H9 (cell line): Measurements from ENCODE around the gene KRTCAP2. TPM values are rescaled to one million over a fixed set of nuclear protein-coding genes. Genes with fewer than 3 reads are reported as not detected.

Experiments used
- DNase-seq: peaks from one replicate; pipeline ENCODE4 v3.0.0-alpha.2; 2017
- H2AFZ ChIP-seq: one replicate; pipeline ENCODE4 v1.6.1; 2013; ENCODE audit warnings: mild to moderate bottlenecking, low read length, control low read depth, moderate library complexity
- H2AK5ac ChIP-seq: 2 replicates; pipeline ENCODE4 v1.6.1; 2013; ENCODE audit warnings: low read length, control low read depth, mixed read lengths; ENCODE audit not compliant: insufficient read length
- H2BK120ac ChIP-seq: one replicate; pipeline ENCODE4 v1.6.1; 2013; ENCODE audit warnings: low read depth, mild to moderate bottlenecking, low read length, control low read depth, inconsistent platforms; ENCODE audit not compliant: poor library complexity, severe bottlenecking
- H2BK12ac ChIP-seq: 2 replicates; pipeline ENCODE4 v1.6.1; 2013; ENCODE audit warnings: low read length, control low read depth, mixed read lengths, low read depth; ENCODE audit not compliant: insufficient read length
- H2BK15ac ChIP-seq: 2 replicates; pipeline ENCODE4 v1.6.1; 2013; ENCODE audit warnings: low read depth, low read length, control low read depth
- H2BK20ac ChIP-seq: one replicate; pipeline ENCODE4 v1.6.1; 2013; ENCODE audit warnings: low read depth, mild to moderate bottlenecking, low read length, control low read depth, inconsistent platforms; ENCODE audit not compliant: poor library complexity, severe bottlenecking
- H2BK5ac ChIP-seq: 2 replicates; pipeline ENCODE4 v1.6.1; 2013; ENCODE audit warnings: low read length, control low read depth, mixed read lengths; ENCODE audit not compliant: insufficient read length
- H3K14ac ChIP-seq: 2 replicates; pipeline ENCODE4 v1.6.1; 2013; ENCODE audit warnings: low read length, control low read depth; ENCODE audit not compliant: insufficient read depth
- H3K18ac ChIP-seq: 2 replicates; pipeline ENCODE4 v1.6.1; 2013; ENCODE audit warnings: low read depth, mild to moderate bottlenecking, mixed read lengths, low read length, control low read depth; ENCODE audit not compliant: insufficient read length
- H3K23ac ChIP-seq: 2 replicates; pipeline ENCODE4 v1.6.1; 2013; ENCODE audit warnings: low read length, control low read depth, mixed read lengths, low read depth; ENCODE audit not compliant: insufficient read length
- H3K23me2 ChIP-seq: 2 replicates; pipeline ENCODE4 v1.6.1; 2013; ENCODE audit warnings: low read depth, mild to moderate bottlenecking, mixed read lengths, low read length, control low read depth; ENCODE audit not compliant: insufficient read length, poor library complexity, severe bottlenecking
- H3K27ac ChIP-seq: 2 replicates; pipeline ENCODE4 v1.5.1; 2013; ENCODE audit warnings: low read length, control low read depth, mixed read lengths, low read depth; ENCODE audit not compliant: insufficient read length
- H3K27me3 ChIP-seq: 2 replicates; pipeline ENCODE4 v1.6.1; 2013; ENCODE audit warnings: low read length, control low read depth, inconsistent platforms; ENCODE audit not compliant: insufficient read depth
- H3K4ac ChIP-seq: 2 replicates; pipeline ENCODE4 v1.6.1; 2013; ENCODE audit warnings: low read depth, mild to moderate bottlenecking, control low read depth, inconsistent platforms, low read length, moderate library complexity
- H3K4me1 ChIP-seq: 2 replicates; pipeline ENCODE4 v1.6.1; 2013; ENCODE audit warnings: low read length, control low read depth, inconsistent platforms; ENCODE audit not compliant: insufficient read depth
- H3K4me2 ChIP-seq: 2 replicates; pipeline ENCODE4 v1.6.1; 2013; ENCODE audit warnings: low read length, control low read depth, mixed read lengths; ENCODE audit not compliant: insufficient read length, insufficient read depth
- H3K56ac ChIP-seq: 2 replicates; pipeline ENCODE4 v1.6.1; 2013; ENCODE audit warnings: low read depth, mild to moderate bottlenecking, mixed read lengths, low read length, control low read depth; ENCODE audit not compliant: insufficient read length
- H3K79me1 ChIP-seq: 2 replicates; pipeline ENCODE4 v1.6.1; 2013; ENCODE audit warnings: low read depth, mild to moderate bottlenecking, moderate library complexity, low read length, control low read depth, inconsistent platforms; ENCODE audit not compliant: insufficient read depth, poor library complexity, severe bottlenecking
- H3K79me2 ChIP-seq: 2 replicates; pipeline ENCODE4 v1.6.1; 2013; ENCODE audit warnings: low read length, control low read depth, inconsistent platforms; ENCODE audit not compliant: insufficient read depth
- H3K9ac ChIP-seq: 2 replicates; pipeline ENCODE4 v1.6.1; 2013; ENCODE audit warnings: low read length, control low read depth, mixed read lengths; ENCODE audit not compliant: insufficient read length; ENCODE audit errors: extremely low read depth
- H3K9me3 ChIP-seq: one replicate; pipeline ENCODE4 v1.6.1; 2013; ENCODE audit warnings: low read depth, low read length, inconsistent platforms; ENCODE audit not compliant: control insufficient read depth
- H3T11ph ChIP-seq: one replicate; pipeline ENCODE4 v1.6.1; 2013; ENCODE audit warnings: mild to moderate bottlenecking, low read length, control low read depth, inconsistent platforms
- H4K20me1 ChIP-seq: one replicate; pipeline ENCODE4 v1.6.1; 2013; ENCODE audit not compliant: control insufficient read depth, insufficient read length, insufficient read depth
- H4K5ac ChIP-seq: 2 replicates; pipeline ENCODE4 v1.6.1; 2013; ENCODE audit warnings: low read depth, mild to moderate bottlenecking, mixed read lengths, low read length, control low read depth; ENCODE audit not compliant: insufficient read length
- H4K8ac ChIP-seq: replicated peaks from 2 replicates; pipeline ENCODE4 v1.6.1; 2013; ENCODE audit warnings: low read length, control low read depth, mixed read lengths, low read depth; ENCODE audit not compliant: insufficient read length
- H4K91ac ChIP-seq: 2 replicates; pipeline ENCODE4 v1.6.1; 2013; ENCODE audit warnings: low read depth, mild to moderate bottlenecking, moderate library complexity, mixed read lengths, low read length, control low read depth; ENCODE audit not compliant: insufficient read length
- H3K27ac Mint-ChIP-seq, 3 experiments: 2 replicates in 2 of 3; 3 replicates in 1 of 3; pipeline ENCODE4 v1.8.0; 2020 to 2021; ENCODE audit warnings: mixed read lengths in 3 of 3, mild to moderate bottlenecking in 1 of 3, moderate library complexity in 1 of 3
- H3K27me3 Mint-ChIP-seq: 2 replicates; pipeline ENCODE4 v1.8.0; 2021; ENCODE audit warnings: low read depth, mild to moderate bottlenecking, moderate library complexity, mixed read lengths
- H3K36me3 Mint-ChIP-seq, 3 experiments: 2 replicates in 2 of 3; 3 replicates in 1 of 3; pipeline ENCODE4 v1.8.0; 2020 to 2021; ENCODE audit warnings: low read depth in 3 of 3, mixed read lengths in 3 of 3; ENCODE audit not compliant: insufficient read depth in 1 of 3
- H3K4me1 Mint-ChIP-seq, 2 experiments: 2 replicates each; pipeline ENCODE4 v1.8.0; 2020; ENCODE audit warnings: mixed read lengths in 2 of 2
- H3K4me3 Mint-ChIP-seq, 2 experiments: 2 replicates in 1 of 2; 3 replicates in 1 of 2; pipeline ENCODE4 v1.8.0; 2020 to 2021; ENCODE audit warnings: mild to moderate bottlenecking in 2 of 2, mixed read lengths in 2 of 2, moderate library complexity in 1 of 2
- H3K9me3 Mint-ChIP-seq, 2 experiments: 2 replicates in 1 of 2; 3 replicates in 1 of 2; pipeline ENCODE4 v1.8.0; 2020; ENCODE audit warnings: mild to moderate bottlenecking in 2 of 2, mixed read lengths in 2 of 2, moderate library complexity in 1 of 2
- WGBS: extraction: QIAGEN DNeasy Blood & Tissue Kit; methylation state at CpG from one replicate; pipeline ENCODE4 v1.1.7; 2013; ENCODE audit warnings: missing lambda C conversion rate, low lambda C conversion rate, mixed read lengths; ENCODE audit not compliant: insufficient read length; ENCODE audit errors: extremely low coverage; 5-methylcytosine and 5-hydroxymethylcytosine counted together
- total RNA-seq: library from RNA; stranded (reverse); gene quantifications from 2 replicates; pipeline ENCODE4 v1.2.1, GENCODE V29; 2021
- TF ChIP-seq, protein P1 (sequence below): fragments of 200-600 bp; sonication (generic); conservative IDR thresholded peaks from 3 replicates; pipeline ENCODE4 v1.8.0; 2021; ENCODE audit warnings: antibody characterized with exemption, mild to moderate bottlenecking

KRTCAP2 gene
- total RNA-seq, 1 experiment from 2014 or later = 149 TPM

DNA sequence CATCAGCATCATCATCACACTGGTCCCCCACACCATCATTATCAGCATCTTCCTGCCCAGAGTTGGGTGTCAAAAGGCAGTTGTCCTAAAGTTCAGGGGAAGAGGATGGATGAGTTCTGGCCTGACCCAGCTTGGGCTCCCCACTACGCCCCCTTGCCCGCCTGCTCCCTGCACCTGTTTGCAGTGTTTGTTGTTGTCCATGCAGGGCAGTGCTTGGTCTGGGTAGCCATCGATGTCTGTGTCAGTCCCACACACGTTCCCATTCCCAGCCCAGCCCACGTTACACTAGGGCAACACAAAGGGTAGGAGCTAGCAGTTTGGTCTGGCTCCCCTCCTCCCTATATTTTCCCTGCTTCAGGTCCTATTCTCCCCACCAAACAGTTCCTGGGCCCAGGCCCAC lies 27.8 kb upstream of the KRTCAP2 start:
- no peak overlapping the region for H3K4me2 ChIP-seq
- H3K56ac ChIP-seq = no peak overlapping the region
- Mint-ChIP-seq H3K27me3 (peaks cover 2% of the 10 kb centered on the region), H3K4me3 (no peak overlapping the region), H3K4me1 (peaks cover 19 to 32% of the 10 kb centered on the region in 2 experiments), H3K27ac (peak overlapping the region in 2 of 3 experiments; percentile 28 to 68; a peak in 2 of 7 replicates), H3K36me3 (peaks cover 60 to 90% (median 81%) of the 10 kb centered on the region in 3 experiments), H3K9me3 (no peaks in the 10 kb centered on the region; a peak in 1 of 5 replicates)
- H3K23ac ChIP-seq = no peak overlapping the region
- H2AK5ac ChIP-seq = no peak overlapping the region
- H3K9ac ChIP-seq = no peak overlapping the region
- H2BK5ac ChIP-seq = no peak overlapping the region
- no CpG with 5 or more reads among the region's 5 CpGs for WGBS
- TF ChIP-seq, protein P1, sequence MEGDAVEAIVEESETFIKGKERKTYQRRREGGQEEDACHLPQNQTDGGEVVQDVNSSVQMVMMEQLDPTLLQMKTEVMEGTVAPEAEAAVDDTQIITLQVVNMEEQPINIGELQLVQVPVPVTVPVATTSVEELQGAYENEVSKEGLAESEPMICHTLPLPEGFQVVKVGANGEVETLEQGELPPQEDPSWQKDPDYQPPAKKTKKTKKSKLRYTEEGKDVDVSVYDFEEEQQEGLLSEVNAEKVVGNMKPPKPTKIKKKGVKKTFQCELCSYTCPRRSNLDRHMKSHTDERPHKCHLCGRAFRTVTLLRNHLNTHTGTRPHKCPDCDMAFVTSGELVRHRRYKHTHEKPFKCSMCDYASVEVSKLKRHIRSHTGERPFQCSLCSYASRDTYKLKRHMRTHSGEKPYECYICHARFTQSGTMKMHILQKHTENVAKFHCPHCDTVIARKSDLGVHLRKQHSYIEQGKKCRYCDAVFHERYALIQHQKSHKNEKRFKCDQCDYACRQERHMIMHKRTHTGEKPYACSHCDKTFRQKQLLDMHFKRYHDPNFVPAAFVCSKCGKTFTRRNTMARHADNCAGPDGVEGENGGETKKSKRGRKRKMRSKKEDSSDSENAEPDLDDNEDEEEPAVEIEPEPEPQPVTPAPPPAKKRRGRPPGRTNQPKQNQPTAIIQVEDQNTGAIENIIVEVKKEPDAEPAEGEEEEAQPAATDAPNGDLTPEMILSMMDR = no peak
- H3K27ac ChIP-seq = no peak overlapping the region
- H2AFZ ChIP-seq = no peak overlapping the region
- no peak overlapping the region for H4K8ac ChIP-seq
- H3K14ac ChIP-seq = no peak overlapping the region
- H2BK12ac ChIP-seq = no peak overlapping the region
- H3K27me3 ChIP-seq = no peaks in the 10 kb centered on the region
- no peak overlapping the region for H3K4ac ChIP-seq
- peaks cover 9% of the 10 kb centered on the region for H3K23me2 ChIP-seq
- no peak overlapping the region for H2BK120ac ChIP-seq
- H2BK20ac ChIP-seq = no peak overlapping the region
- peaks cover 7% of the 10 kb centered on the region for H3K4me1 ChIP-seq
- H3K79me1 ChIP-seq = no peaks in the 10 kb centered on the region
- H3K79me2 ChIP-seq = peaks cover 6% of the 10 kb centered on the region; the same call in 1 of the 2 replicates
- H4K20me1 ChIP-seq = peaks cover 5% of the 10 kb centered on the region
- H2BK15ac ChIP-seq = no peak overlapping the region
- no peak for DNase-seq
- no peak overlapping the region for H3K18ac ChIP-seq
- H3T11ph ChIP-seq = no peak overlapping the region
- no peak overlapping the region for H4K5ac ChIP-seq
- no peaks in the 10 kb centered on the region for H3K9me3 ChIP-seq
- no peak overlapping the region for H4K91ac ChIP-seq
